ENCODE measurements around the gene SPINDOC. TPM values are rescaled to one million over a fixed set of nuclear protein-coding genes. Genes with fewer than 3 reads are reported as not detected.

SPINDOC gene
- total and polyA plus RNA-seq, 4 donors = 0.42 to 3.8 (median 2.9) TPM

DNA sequence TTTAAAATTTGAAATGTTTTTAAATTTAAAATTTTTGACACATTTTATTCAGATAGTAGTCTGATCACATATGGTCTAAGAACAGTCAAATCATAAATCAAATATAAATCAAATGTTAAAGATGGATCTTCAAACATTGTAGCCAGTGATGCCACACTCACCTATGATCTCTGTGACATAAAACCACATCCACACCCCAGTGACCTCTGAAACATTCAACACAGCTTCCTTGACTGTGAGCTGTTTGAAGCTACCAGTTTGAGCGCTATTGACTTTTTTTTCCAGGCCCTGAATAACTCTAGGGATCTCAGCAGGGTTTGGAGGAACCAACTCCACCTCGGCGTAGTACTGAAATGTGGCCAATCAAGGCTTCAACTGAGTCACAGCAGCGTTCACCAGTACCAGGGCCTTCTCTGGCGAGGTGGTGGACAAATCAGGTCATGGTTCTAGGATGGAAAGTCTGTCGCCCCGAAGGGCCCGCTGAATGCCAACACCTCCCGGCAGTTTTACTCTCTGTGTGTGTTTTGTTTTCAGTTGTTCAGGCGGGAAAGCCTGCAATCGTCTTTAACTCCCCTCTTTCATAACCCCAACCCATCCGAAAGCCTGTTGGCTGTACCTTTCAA is 21.4 kb downstream of the SPINDOC start:
- Histone ChIP-seq H3K27me3 (ENCODE audit: control insufficient read depth in 4 of 4, insufficient read depth in 4 of 4, low read length in 3 of 4) (no peaks in the 10 kb centered on the region), H3K4me3 (ENCODE audit: low read depth in 1 of 3, low read length in 3 of 3) (no peak overlapping the region), H3K4me1 (ENCODE audit: control insufficient read depth in 4 of 4, insufficient read depth in 4 of 4, low read length in 3 of 4) (peaks cover 2 to 17% (median 12%) of the 10 kb centered on the region in 4 donors), H3K27ac (ENCODE audit: low read depth in 1 of 2, low read length in 2 of 2) (no peak overlapping the region), H3K9ac (ENCODE audit: low read depth in 1 of 2, low read length in 2 of 2) (no peak overlapping the region), H3K9me3 (ENCODE audit: control insufficient read depth in 4 of 4, low read length in 3 of 4) (no peaks in the 10 kb centered on the region), H3K36me3 (ENCODE audit: control insufficient read depth in 4 of 4, insufficient read depth in 3 of 4, low read depth in 1 of 4, low read length in 3 of 4) (no peaks in the 10 kb centered on the region)
- no peak for TF ChIP-seq HNF4G (IDR thresholded peaks at IDR 0.05)
- no peak for TF ChIP-seq SP1 (IDR thresholded peaks at IDR 0.05)
- TF ChIP-seq RXRA (IDR thresholded peaks at IDR 0.05) = no peak
- TF ChIP-seq RAD21 (IDR thresholded peaks at IDR 0.05) = no peak
- no peak for TF ChIP-seq FOXA2 (IDR thresholded peaks at IDR 0.05)
- no peak for TF ChIP-seq EGR1 (IDR thresholded peaks at IDR 0.05; ENCODE audit: low read depth in 2 of 2)
- TF ChIP-seq, protein P1, sequence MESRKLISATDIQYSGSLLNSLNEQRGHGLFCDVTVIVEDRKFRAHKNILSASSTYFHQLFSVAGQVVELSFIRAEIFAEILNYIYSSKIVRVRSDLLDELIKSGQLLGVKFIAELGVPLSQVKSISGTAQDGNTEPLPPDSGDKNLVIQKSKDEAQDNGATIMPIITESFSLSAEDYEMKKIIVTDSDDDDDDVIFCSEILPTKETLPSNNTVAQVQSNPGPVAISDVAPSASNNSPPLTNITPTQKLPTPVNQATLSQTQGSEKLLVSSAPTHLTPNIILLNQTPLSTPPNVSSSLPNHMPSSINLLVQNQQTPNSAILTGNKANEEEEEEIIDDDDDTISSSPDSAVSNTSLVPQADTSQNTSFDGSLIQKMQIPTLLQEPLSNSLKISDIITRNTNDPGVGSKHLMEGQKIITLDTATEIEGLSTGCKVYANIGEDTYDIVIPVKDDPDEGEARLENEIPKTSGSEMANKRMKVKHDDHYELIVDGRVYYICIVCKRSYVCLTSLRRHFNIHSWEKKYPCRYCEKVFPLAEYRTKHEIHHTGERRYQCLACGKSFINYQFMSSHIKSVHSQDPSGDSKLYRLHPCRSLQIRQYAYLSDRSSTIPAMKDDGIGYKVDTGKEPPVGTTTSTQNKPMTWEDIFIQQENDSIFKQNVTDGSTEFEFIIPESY (IDR thresholded peaks at IDR 0.05) = no peak
- no peak for TF ChIP-seq HNF4A (conservative IDR thresholded peaks at IDR 0.05)
- no peak for TF ChIP-seq YY1 (IDR thresholded peaks at IDR 0.05)
- TF ChIP-seq TAF1 (conservative IDR thresholded peaks at IDR 0.05) = no peak
- no peak for DNase-seq (ENCODE audit: low spot score)
- WGBS = 92% methylated on average over 12 of the region's 12 CpGs

DNA sequence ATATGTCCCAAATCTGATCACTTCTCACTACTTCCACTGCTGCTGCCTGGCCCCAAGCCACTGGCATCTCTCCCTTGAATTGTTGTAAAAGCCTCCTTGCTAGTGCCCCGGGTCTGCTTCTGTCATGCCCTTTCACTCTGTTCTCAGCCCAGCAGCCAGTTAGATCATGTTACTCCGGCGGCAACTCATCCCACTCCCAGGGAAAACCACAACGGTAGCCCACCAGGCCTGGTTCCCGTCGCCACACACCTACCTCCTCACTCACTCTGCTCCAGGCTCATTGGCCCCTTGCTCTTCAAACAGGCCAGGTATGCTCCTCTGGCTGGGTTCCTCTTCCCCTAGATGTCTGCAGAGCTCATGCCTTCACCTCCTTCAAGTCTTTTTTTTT is 21.9 kb downstream of the SPINDOC start:
- H3K27me3 ChIP-seq (ENCODE audit: control insufficient read depth in 4 of 4, insufficient read depth in 4 of 4, low read length in 3 of 4) = no peaks in the 10 kb centered on the region
- H3K36me3 ChIP-seq (ENCODE audit: control insufficient read depth in 4 of 4, insufficient read depth in 3 of 4, low read depth in 1 of 4, low read length in 3 of 4) = no peaks in the 10 kb centered on the region
- no peak overlapping the region for H3K4me3 ChIP-seq (ENCODE audit: low read depth in 1 of 3, low read length in 3 of 3)
- peaks cover 2 to 21% (median 15%) of the 10 kb centered on the region in 4 donors for H3K4me1 ChIP-seq (ENCODE audit: control insufficient read depth in 4 of 4, insufficient read depth in 4 of 4, low read length in 3 of 4)
- no peak for DNase-seq (ENCODE audit: low spot score)
- TF ChIP-seq FOXA2 (IDR thresholded peaks at IDR 0.05) (no peak), RAD21 (IDR thresholded peaks at IDR 0.05) (no peak), EGR1 (IDR thresholded peaks at IDR 0.05; ENCODE audit: low read depth in 2 of 2) (no peak), TAF1 (conservative IDR thresholded peaks at IDR 0.05) (no peak)
- no peaks in the 10 kb centered on the region for H3K9me3 ChIP-seq (ENCODE audit: control insufficient read depth in 4 of 4, low read length in 3 of 4)
- H3K27ac ChIP-seq (ENCODE audit: low read depth in 1 of 2, low read length in 2 of 2) = no peak overlapping the region
- H3K9ac ChIP-seq (ENCODE audit: low read depth in 1 of 2, low read length in 2 of 2) = no peak overlapping the region
- WGBS = 90% methylated on average over 6 of the region's 6 CpGs

DNA sequence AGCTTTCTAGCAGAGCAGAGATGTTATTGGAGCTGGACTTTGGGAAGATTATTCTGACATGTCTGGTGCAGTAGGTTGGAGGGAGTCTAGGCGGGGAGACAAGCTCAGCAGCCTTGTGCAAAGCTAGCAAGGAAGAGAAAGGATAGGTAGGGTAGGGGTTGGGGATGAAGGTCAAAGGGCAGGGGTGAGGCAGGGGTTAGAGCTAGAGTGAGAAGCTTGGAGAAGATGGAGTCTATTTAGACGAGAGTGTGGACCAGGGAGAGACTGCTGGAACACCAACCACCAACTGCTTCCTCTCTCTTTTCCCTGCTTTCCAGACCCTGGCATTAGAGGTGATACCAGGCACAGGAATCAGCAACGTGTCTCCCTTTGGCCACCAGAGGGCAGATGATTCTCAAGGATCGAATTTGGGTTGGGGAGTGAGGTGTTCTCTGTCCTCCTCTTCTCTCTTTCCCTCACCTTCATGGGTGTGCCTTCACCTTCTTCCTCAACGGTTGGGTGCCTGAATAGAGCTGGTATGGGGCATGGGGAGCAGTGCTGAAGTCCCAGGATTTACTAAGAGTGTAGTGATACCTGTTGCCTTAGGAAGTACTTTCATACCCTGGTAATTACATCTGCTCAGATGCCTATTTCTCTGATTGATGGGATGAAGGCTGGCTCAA is 23.9 kb downstream of the SPINDOC start:
- no peaks in the 10 kb centered on the region for H3K9me3 ChIP-seq (ENCODE audit: control insufficient read depth in 4 of 4, low read length in 3 of 4)
- DNase-seq (ENCODE audit: low spot score) = peak; percentile 77
- H3K27ac ChIP-seq (ENCODE audit: low read depth in 1 of 2, low read length in 2 of 2) = peak overlapping the region in 1 of 2 donors; percentile 85
- H3K4me3 ChIP-seq (ENCODE audit: low read depth in 1 of 3, low read length in 3 of 3) = no peak overlapping the region
- H3K4me1 ChIP-seq (ENCODE audit: control insufficient read depth in 4 of 4, insufficient read depth in 4 of 4, low read length in 3 of 4) = peaks cover 6 to 39% (median 32%) of the 10 kb centered on the region in 4 donors
- WGBS = 17% methylated on average over 5 of the region's 5 CpGs
- H3K36me3 ChIP-seq (ENCODE audit: control insufficient read depth in 4 of 4, insufficient read depth in 3 of 4, low read depth in 1 of 4, low read length in 3 of 4) = no peaks in the 10 kb centered on the region
- TF ChIP-seq RXRA (IDR thresholded peaks at IDR 0.05) (no peak), RAD21 (IDR thresholded peaks at IDR 0.05) (peak; percentile 98 to 99)
- TF ChIP-seq, protein P2, sequence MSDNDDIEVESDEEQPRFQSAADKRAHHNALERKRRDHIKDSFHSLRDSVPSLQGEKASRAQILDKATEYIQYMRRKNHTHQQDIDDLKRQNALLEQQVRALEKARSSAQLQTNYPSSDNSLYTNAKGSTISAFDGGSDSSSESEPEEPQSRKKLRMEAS (IDR thresholded peaks at IDR 0.05) = no peak
- TF ChIP-seq, protein P3, sequence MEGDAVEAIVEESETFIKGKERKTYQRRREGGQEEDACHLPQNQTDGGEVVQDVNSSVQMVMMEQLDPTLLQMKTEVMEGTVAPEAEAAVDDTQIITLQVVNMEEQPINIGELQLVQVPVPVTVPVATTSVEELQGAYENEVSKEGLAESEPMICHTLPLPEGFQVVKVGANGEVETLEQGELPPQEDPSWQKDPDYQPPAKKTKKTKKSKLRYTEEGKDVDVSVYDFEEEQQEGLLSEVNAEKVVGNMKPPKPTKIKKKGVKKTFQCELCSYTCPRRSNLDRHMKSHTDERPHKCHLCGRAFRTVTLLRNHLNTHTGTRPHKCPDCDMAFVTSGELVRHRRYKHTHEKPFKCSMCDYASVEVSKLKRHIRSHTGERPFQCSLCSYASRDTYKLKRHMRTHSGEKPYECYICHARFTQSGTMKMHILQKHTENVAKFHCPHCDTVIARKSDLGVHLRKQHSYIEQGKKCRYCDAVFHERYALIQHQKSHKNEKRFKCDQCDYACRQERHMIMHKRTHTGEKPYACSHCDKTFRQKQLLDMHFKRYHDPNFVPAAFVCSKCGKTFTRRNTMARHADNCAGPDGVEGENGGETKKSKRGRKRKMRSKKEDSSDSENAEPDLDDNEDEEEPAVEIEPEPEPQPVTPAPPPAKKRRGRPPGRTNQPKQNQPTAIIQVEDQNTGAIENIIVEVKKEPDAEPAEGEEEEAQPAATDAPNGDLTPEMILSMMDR (IDR thresholded peaks at IDR 0.05; ENCODE audit: low read depth, low read length, missing input control) = peak; percentile 91
- peak overlapping the region in 1 of 2 donors; percentile 40 for H3K9ac ChIP-seq (ENCODE audit: low read depth in 1 of 2, low read length in 2 of 2)
- no peaks in the 10 kb centered on the region for H3K27me3 ChIP-seq (ENCODE audit: control insufficient read depth in 4 of 4, insufficient read depth in 4 of 4, low read length in 3 of 4)

Data from liver (tissue), 9 donors.